ENCODE results near the gene TUBGCP3. TPM values are rescaled to one million over a fixed set of nuclear protein-coding genes. Genes with fewer than 3 reads are reported as not detected.

The TUBGCP3 gene
- total RNA-seq, 1 donor from 2014 or later, result 14.9 TPM

GRCh38 chr13:112616586-112617362, 28.8 kb upstream of the TUBGCP3 start:
- DNase-seq (ENCODE audit: low read depth in 2 of 2), result peak; percentile 66 to 71

- no peak for DNase-seq (ENCODE audit: low read depth in 2 of 2)
These were observed 27.4 kb upstream of the TUBGCP3 start for GRCh38 chr13:112615391-112615790.

GRCh38 chr13:112614835-112615234, 26.9 kb upstream of the TUBGCP3 start:
- no peak for DNase-seq (ENCODE audit: low read depth in 2 of 2)

GRCh38 chr13:112608212-112608611, 20.3 kb upstream of the TUBGCP3 start:
- DNase-seq (ENCODE audit: low read depth in 2 of 2), result no peak

GRCh38 chr13:112606109-112607001, 18.4 kb upstream of the TUBGCP3 start:
- DNase-seq (ENCODE audit: low read depth in 2 of 2), result peak; percentile 83 to 88

- DNase-seq (ENCODE audit: low read depth in 2 of 2), result no peak
These were observed 17.6 kb upstream of the TUBGCP3 start for GRCh38 chr13:112605531-112605990.

GRCh38 chr13:112603641-112604225, 15.8 kb upstream of the TUBGCP3 start:
- no peak for DNase-seq (ENCODE audit: low read depth in 2 of 2)

- no peak for DNase-seq (ENCODE audit: low read depth in 2 of 2)
These were observed 14.2 kb upstream of the TUBGCP3 start for GRCh38 chr13:112602189-112602588.

- no peak for DNase-seq (ENCODE audit: low read depth in 2 of 2)
These were observed 13.4 kb upstream of the TUBGCP3 start for GRCh38 chr13:112601371-112601770.

GRCh38 chr13:112596235-112596634, 8.3 kb upstream of the TUBGCP3 start:
- no peak for DNase-seq (ENCODE audit: low read depth in 2 of 2)

GRCh38 chr13:112592647-112593046, 4.7 kb upstream of the TUBGCP3 start:
- no peak for DNase-seq (ENCODE audit: low read depth in 2 of 2)

- no peak for DNase-seq (ENCODE audit: low read depth in 2 of 2)
These were observed 4.2 kb upstream of the TUBGCP3 start for GRCh38 chr13:112592181-112592580.

- no peak for DNase-seq (ENCODE audit: low read depth in 2 of 2)
These were observed 741 bp upstream of the TUBGCP3 start for GRCh38 chr13:112588490-112589297.

- DNase-seq (ENCODE audit: low read depth in 2 of 2), result peak; percentile 85 to 87
These were observed 665 bp downstream of the TUBGCP3 start for GRCh38 chr13:112587212-112587763.

GRCh38 chr13:112586334-112586960, 1.5 kb downstream of the TUBGCP3 start:
- DNase-seq (ENCODE audit: low read depth in 2 of 2), result no peak

- DNase-seq (ENCODE audit: low read depth in 2 of 2), result no peak
These were observed 4.2 kb downstream of the TUBGCP3 start for GRCh38 chr13:112583592-112584277.

- no peak for DNase-seq (ENCODE audit: low read depth in 2 of 2)
These were observed 5.7 kb downstream of the TUBGCP3 start for GRCh38 chr13:112582263-112582662.

- no peak for DNase-seq (ENCODE audit: low read depth in 2 of 2)
These were observed 7.0 kb downstream of the TUBGCP3 start for GRCh38 chr13:112580912-112581311.

- no peak for DNase-seq (ENCODE audit: low read depth in 2 of 2)
These were observed 7.7 kb downstream of the TUBGCP3 start for GRCh38 chr13:112580211-112580610.

Measured in lung microvascular endothelial cell (primary cell).